ENCODE results near the gene DLEC1.

DLEC1 gene

DNA sequence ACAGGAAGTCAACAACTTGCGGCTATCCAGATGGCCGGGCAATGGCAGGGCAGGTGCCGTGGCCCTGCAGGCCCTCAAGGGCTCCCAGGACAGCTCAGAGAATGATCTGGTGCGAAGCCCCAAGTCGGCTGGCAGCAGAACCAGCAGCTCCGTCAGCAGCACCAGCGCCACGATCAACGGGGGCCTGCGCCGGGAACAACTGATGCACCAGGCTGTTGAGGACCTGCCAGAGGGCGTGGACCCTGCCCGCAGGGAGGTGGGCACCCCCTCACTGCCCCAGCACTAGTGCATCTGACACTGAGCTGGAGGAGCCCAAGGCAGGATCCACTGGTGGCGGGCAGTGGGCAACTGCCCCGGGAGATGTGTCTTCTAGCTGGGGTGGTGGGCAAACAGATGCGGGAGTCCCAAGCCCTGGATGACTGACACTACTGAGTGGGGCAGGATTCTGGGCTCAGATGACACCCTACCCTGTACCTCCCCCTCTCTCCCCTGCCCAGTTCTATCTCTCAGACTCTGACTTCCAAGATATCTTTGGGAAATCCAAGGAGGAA is 32.5 kb upstream of the DLEC1 start (continued):
- TF ChIP-seq, protein P1, sequence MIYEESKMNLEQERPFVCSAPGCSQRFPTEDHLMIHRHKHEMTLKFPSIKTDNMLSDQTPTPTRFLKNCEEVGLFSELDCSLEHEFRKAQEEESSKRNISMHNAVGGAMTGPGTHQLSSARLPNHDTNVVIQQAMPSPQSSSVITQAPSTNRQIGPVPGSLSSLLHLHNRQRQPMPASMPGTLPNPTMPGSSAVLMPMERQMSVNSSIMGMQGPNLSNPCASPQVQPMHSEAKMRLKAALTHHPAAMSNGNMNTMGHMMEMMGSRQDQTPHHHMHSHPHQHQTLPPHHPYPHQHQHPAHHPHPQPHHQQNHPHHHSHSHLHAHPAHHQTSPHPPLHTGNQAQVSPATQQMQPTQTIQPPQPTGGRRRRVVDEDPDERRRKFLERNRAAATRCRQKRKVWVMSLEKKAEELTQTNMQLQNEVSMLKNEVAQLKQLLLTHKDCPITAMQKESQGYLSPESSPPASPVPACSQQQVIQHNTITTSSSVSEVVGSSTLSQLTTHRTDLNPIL (CRISPR knock-in tag; IDR thresholded peaks at IDR 0.05; ENCODE audit: low read depth): no peak
- TF ChIP-seq ZFP30 (CRISPR knock-in tag; IDR thresholded peaks at IDR 0.05) (no peak), ZNF8 (CRISPR knock-in tag; IDR thresholded peaks at IDR 0.05) (no peak), TCF4 (CRISPR knock-in tag; IDR thresholded peaks at IDR 0.05; ENCODE audit: borderline replicate concordance) (no peak), PPARA (CRISPR knock-in tag; IDR thresholded peaks at IDR 0.05; ENCODE audit: borderline replicate concordance) (no peak), OSR1 (CRISPR knock-in tag; IDR thresholded peaks at IDR 0.05) (no peak), ZNF70 (CRISPR knock-in tag; IDR thresholded peaks at IDR 0.05) (no peak)
- TF ChIP-seq, protein P2, sequence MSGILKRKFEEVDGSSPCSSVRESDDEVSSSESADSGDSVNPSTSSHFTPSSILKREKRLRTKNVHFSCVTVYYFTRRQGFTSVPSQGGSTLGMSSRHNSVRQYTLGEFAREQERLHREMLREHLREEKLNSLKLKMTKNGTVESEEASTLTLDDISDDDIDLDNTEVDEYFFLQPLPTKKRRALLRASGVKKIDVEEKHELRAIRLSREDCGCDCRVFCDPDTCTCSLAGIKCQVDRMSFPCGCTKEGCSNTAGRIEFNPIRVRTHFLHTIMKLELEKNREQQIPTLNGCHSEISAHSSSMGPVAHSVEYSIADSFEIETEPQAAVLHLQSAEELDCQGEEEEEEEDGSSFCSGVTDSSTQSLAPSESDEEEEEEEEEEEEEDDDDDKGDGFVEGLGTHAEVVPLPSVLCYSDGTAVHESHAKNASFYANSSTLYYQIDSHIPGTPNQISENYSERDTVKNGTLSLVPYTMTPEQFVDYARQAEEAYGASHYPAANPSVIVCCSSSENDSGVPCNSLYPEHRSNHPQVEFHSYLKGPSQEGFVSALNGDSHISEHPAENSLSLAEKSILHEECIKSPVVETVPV (CRISPR knock-in tag; IDR thresholded peaks at IDR 0.05): no peak

DNA sequence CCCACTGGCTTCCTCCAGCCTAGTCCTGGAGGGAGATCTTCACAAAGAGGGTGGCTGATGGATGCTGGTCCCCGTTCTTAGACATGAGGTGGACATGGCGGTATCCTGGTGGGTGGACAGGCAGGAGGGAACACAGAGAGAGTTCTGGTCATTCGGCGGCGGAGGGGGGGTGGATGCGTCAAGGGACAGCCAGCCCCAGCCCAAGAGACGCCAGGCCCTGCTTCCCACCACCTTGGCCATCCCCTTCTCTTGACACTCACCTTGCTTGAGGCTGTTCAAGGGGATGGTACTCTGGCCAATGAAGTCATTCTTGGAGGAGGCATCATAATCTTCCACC is 31.3 kb upstream of the DLEC1 start:
- TF ChIP-seq ISL1 (CRISPR knock-in tag; IDR thresholded peaks at IDR 0.05) (no peak), ESRRG (CRISPR knock-in tag; IDR thresholded peaks at IDR 0.05) (no peak), PPARA (CRISPR knock-in tag; IDR thresholded peaks at IDR 0.05; ENCODE audit: borderline replicate concordance) (no peak), ARNTL (CRISPR knock-in tag; IDR thresholded peaks at IDR 0.05; ENCODE audit: borderline replicate concordance, low read depth) (no peak), TOX (CRISPR knock-in tag; IDR thresholded peaks at IDR 0.05; ENCODE audit: borderline replicate concordance) (no peak), TCF4 (CRISPR knock-in tag; IDR thresholded peaks at IDR 0.05; ENCODE audit: borderline replicate concordance) (no peak), ZFP3 (CRISPR knock-in tag; IDR thresholded peaks at IDR 0.05) (no peak), BACH2 (CRISPR knock-in tag; IDR thresholded peaks at IDR 0.05; ENCODE audit: borderline replicate concordance) (no peak), SNAI2 (CRISPR knock-in tag; IDR thresholded peaks at IDR 0.05) (no peak), ZNF70 (CRISPR knock-in tag; IDR thresholded peaks at IDR 0.05) (no peak), ZFP30 (CRISPR knock-in tag; IDR thresholded peaks at IDR 0.05) (no peak), GLIS3 (CRISPR knock-in tag; IDR thresholded peaks at IDR 0.05) (no peak), CSDC2 (CRISPR knock-in tag; IDR thresholded peaks at IDR 0.05) (no peak), OSR1 (CRISPR knock-in tag; IDR thresholded peaks at IDR 0.05) (no peak)
- TF ChIP-seq, protein P3, sequence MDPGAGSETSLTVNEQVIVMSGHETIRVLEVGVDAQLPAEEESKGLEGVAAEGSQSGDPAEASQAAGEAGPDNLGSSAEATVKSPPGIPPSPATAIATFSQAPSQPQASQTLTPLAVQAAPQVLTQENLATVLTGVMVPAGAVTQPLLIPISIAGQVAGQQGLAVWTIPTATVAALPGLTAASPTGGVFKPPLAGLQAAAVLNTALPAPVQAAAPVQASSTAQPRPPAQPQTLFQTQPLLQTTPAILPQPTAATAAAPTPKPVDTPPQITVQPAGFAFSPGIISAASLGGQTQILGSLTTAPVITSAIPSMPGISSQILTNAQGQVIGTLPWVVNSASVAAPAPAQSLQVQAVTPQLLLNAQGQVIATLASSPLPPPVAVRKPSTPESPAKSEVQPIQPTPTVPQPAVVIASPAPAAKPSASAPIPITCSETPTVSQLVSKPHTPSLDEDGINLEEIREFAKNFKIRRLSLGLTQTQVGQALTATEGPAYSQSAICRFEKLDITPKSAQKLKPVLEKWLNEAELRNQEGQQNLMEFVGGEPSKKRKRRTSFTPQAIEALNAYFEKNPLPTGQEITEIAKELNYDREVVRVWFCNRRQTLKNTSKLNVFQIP (CRISPR knock-in tag; IDR thresholded peaks at IDR 0.05; ENCODE audit: borderline replicate concordance, low read depth): no peak
- TF ChIP-seq, protein P4, sequence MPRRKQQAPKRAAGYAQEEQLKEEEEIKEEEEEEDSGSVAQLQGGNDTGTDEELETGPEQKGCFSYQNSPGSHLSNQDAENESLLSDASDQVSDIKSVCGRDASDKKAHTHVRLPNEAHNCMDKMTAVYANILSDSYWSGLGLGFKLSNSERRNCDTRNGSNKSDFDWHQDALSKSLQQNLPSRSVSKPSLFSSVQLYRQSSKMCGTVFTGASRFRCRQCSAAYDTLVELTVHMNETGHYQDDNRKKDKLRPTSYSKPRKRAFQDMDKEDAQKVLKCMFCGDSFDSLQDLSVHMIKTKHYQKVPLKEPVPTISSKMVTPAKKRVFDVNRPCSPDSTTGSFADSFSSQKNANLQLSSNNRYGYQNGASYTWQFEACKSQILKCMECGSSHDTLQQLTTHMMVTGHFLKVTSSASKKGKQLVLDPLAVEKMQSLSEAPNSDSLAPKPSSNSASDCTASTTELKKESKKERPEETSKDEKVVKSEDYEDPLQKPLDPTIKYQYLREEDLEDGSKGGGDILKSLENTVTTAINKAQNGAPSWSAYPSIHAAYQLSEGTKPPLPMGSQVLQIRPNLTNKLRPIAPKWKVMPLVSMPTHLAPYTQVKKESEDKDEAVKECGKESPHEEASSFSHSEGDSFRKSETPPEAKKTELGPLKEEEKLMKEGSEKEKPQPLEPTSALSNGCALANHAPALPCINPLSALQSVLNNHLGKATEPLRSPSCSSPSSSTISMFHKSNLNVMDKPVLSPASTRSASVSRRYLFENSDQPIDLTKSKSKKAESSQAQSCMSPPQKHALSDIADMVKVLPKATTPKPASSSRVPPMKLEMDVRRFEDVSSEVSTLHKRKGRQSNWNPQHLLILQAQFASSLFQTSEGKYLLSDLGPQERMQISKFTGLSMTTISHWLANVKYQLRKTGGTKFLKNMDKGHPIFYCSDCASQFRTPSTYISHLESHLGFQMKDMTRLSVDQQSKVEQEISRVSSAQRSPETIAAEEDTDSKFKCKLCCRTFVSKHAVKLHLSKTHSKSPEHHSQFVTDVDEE (CRISPR knock-in tag; IDR thresholded peaks at IDR 0.05): no peak
- no peak for ATAC-seq

DNA sequence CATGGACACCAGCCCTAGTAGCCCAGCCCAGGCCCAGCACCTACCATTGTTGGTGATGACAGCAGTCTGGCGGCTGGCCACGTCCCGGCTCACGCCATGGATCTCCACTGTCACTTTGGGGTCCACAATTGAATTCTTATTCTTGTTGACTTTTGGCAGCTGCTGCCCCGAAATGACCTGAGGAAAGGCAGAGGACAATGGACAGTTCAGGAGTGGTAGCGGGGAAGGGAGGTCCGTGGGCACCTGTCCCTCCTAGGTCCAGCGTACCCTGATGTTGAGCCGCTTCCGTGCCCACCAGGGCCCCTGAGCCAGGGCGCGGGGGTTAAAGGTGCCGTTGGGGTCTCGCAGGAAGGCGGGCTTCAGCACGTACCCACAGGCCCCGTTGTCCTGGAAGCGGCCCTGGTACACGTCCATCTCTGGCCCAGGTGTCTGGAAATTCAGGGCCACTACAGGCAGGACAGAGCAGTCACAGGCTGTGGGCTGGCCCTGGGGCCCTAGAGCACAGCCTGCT is 30.8 kb upstream of the DLEC1 start:
- no peak for ATAC-seq
- TF ChIP-seq TOX (CRISPR knock-in tag; IDR thresholded peaks at IDR 0.05; ENCODE audit: borderline replicate concordance) (no peak), ZFP30 (CRISPR knock-in tag; IDR thresholded peaks at IDR 0.05) (no peak), OSR1 (CRISPR knock-in tag; IDR thresholded peaks at IDR 0.05) (no peak), ISL1 (CRISPR knock-in tag; IDR thresholded peaks at IDR 0.05) (no peak), SNAI2 (CRISPR knock-in tag; IDR thresholded peaks at IDR 0.05) (no peak), CSDC2 (CRISPR knock-in tag; IDR thresholded peaks at IDR 0.05) (no peak), ZC3H10 (CRISPR knock-in tag; IDR thresholded peaks at IDR 0.05) (no peak), RARB (CRISPR knock-in tag; IDR thresholded peaks at IDR 0.05) (no peak), TCF4 (CRISPR knock-in tag; IDR thresholded peaks at IDR 0.05; ENCODE audit: borderline replicate concordance) (no peak), ARNTL (CRISPR knock-in tag; IDR thresholded peaks at IDR 0.05; ENCODE audit: borderline replicate concordance, low read depth) (no peak), GLIS3 (CRISPR knock-in tag; IDR thresholded peaks at IDR 0.05) (no peak), ZNF8 (CRISPR knock-in tag; IDR thresholded peaks at IDR 0.05) (no peak)
- TF ChIP-seq, protein P1 (CRISPR knock-in tag; IDR thresholded peaks at IDR 0.05; ENCODE audit: low read depth): no peak
- TF ChIP-seq, protein P5, sequence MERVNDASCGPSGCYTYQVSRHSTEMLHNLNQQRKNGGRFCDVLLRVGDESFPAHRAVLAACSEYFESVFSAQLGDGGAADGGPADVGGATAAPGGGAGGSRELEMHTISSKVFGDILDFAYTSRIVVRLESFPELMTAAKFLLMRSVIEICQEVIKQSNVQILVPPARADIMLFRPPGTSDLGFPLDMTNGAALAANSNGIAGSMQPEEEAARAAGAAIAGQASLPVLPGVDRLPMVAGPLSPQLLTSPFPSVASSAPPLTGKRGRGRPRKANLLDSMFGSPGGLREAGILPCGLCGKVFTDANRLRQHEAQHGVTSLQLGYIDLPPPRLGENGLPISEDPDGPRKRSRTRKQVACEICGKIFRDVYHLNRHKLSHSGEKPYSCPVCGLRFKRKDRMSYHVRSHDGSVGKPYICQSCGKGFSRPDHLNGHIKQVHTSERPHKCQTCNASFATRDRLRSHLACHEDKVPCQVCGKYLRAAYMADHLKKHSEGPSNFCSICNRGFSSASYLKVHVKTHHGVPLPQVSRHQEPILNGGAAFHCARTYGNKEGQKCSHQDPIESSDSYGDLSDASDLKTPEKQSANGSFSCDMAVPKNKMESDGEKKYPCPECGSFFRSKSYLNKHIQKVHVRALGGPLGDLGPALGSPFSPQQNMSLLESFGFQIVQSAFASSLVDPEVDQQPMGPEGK (CRISPR knock-in tag; IDR thresholded peaks at IDR 0.05; ENCODE audit: borderline replicate concordance): no peak
- TF ChIP-seq, protein P4 (CRISPR knock-in tag; IDR thresholded peaks at IDR 0.05): no peak

Measured in SK-N-SH treated with all-trans-retinoic acid at 6 μM for 48 hours (cell line).